ENCODE results near the gene PLA2G3. TPM values are rescaled to one million over a fixed set of nuclear protein-coding genes. Genes with fewer than 3 reads are reported as not detected.

PLA2G3 gene
- polyA plus RNA-seq (2012; ENCODE audit: low read depth, missing spikeins): not detected

- DNase-seq (ENCODE audit: insufficient read length, low spot score) (no peak), FAIRE-seq (no peak)
- TF ChIP-seq TAF1 (IDR thresholded peaks at IDR 0.05; ENCODE audit: low read depth, low read length) (no peak), POU2F2 (IDR thresholded peaks at IDR 0.05; ENCODE audit: low read depth, low read length) (no peak), POLR2A (IDR thresholded peaks at IDR 0.05; ENCODE audit: low read depth, low read length) (no peak)
Observed at GRCh38 chr22:31139866-31140716, at the start of gene PLA2G3. Gene PLA2G3, minus strand, starts transcription at chr22:31140508. Its CDS starts 154 bp downstream, at chr22:31140354.

- DNase-seq (ENCODE audit: insufficient read length, low spot score): no peak
- TF ChIP-seq POLR2A (IDR thresholded peaks at IDR 0.05; ENCODE audit: low read depth, low read length): no peak
- no peak for FAIRE-seq
Observed at GRCh38 chr22:31187627-31188026, 47.3 kb upstream of the PLA2G3 start.

GRCh38 chr22:31185056-31185455 is 44.7 kb upstream of the PLA2G3 start:
- DNase-seq (ENCODE audit: insufficient read length, low spot score): no peak
- FAIRE-seq: no peak
- no peak for TF ChIP-seq PAX5 (IDR thresholded peaks at IDR 0.05; ENCODE audit: insufficient read depth, low read length, severe bottlenecking)
- no peak for TF ChIP-seq POLR2AphosphoS5 (IDR thresholded peaks at IDR 0.05; ENCODE audit: low read depth, low read length)
- TF ChIP-seq TAF1 (IDR thresholded peaks at IDR 0.05; ENCODE audit: low read depth, low read length): no peak
- no peak for TF ChIP-seq POLR2A (IDR thresholded peaks at IDR 0.05; ENCODE audit: low read depth, low read length)
- no peak for TF ChIP-seq POU2F2 (IDR thresholded peaks at IDR 0.05; ENCODE audit: low read depth, low read length)
- TF ChIP-seq SPI1 (IDR thresholded peaks at IDR 0.05; ENCODE audit: low read depth, low read length): no peak

- DNase-seq (ENCODE audit: insufficient read length, low spot score) (no peak), FAIRE-seq (no peak)
- no peak for TF ChIP-seq SPI1 (IDR thresholded peaks at IDR 0.05; ENCODE audit: low read depth, low read length)
- TF ChIP-seq POLR2A (IDR thresholded peaks at IDR 0.05; ENCODE audit: low read depth, low read length): no peak
- TF ChIP-seq POU2F2 (IDR thresholded peaks at IDR 0.05; ENCODE audit: low read depth, low read length): no peak
- no peak for TF ChIP-seq POLR2AphosphoS5 (IDR thresholded peaks at IDR 0.05; ENCODE audit: low read depth, low read length)
- no peak for TF ChIP-seq PAX5 (IDR thresholded peaks at IDR 0.05; ENCODE audit: insufficient read depth, low read length, severe bottlenecking)
- TF ChIP-seq TAF1 (IDR thresholded peaks at IDR 0.05; ENCODE audit: low read depth, low read length): no peak
Observed at GRCh38 chr22:31184015-31184414, 43.7 kb upstream of the PLA2G3 start.

GRCh38 chr22:31179345-31179744 is 39.0 kb upstream of the PLA2G3 start:
- FAIRE-seq (no peak), DNase-seq (ENCODE audit: insufficient read length, low spot score) (no peak)
- TF ChIP-seq POLR2A (IDR thresholded peaks at IDR 0.05; ENCODE audit: low read depth, low read length): no peak
- TF ChIP-seq PAX5 (IDR thresholded peaks at IDR 0.05; ENCODE audit: insufficient read depth, low read length, severe bottlenecking): peak; percentile 36

GRCh38 chr22:31178859-31179258 is 38.6 kb upstream of the PLA2G3 start:
- FAIRE-seq: no peak
- TF ChIP-seq SPI1 (IDR thresholded peaks at IDR 0.05; ENCODE audit: low read depth, low read length): no peak
- TF ChIP-seq POLR2AphosphoS5 (IDR thresholded peaks at IDR 0.05; ENCODE audit: low read depth, low read length): no peak
- TF ChIP-seq POU2F2 (IDR thresholded peaks at IDR 0.05; ENCODE audit: low read depth, low read length): no peak
- TF ChIP-seq PAX5 (IDR thresholded peaks at IDR 0.05; ENCODE audit: insufficient read depth, low read length, severe bottlenecking): no peak
- no peak for TF ChIP-seq TAF1 (IDR thresholded peaks at IDR 0.05; ENCODE audit: low read depth, low read length)
- TF ChIP-seq POLR2A (IDR thresholded peaks at IDR 0.05; ENCODE audit: low read depth, low read length): no peak
- DNase-seq (ENCODE audit: insufficient read length, low spot score): no peak

GRCh38 chr22:31177420-31178162 is 37.3 kb upstream of the PLA2G3 start:
- no peak for FAIRE-seq

GRCh38 chr22:31176923-31177322 is 36.6 kb upstream of the PLA2G3 start:
- no peak for DNase-seq (ENCODE audit: insufficient read length, low spot score)
- no peak for FAIRE-seq
- no peak for TF ChIP-seq PAX5 (IDR thresholded peaks at IDR 0.05; ENCODE audit: insufficient read depth, low read length, severe bottlenecking)
- TF ChIP-seq SPI1 (IDR thresholded peaks at IDR 0.05; ENCODE audit: low read depth, low read length): no peak
- TF ChIP-seq POLR2A (IDR thresholded peaks at IDR 0.05; ENCODE audit: low read depth, low read length): no peak
- no peak for TF ChIP-seq POLR2AphosphoS5 (IDR thresholded peaks at IDR 0.05; ENCODE audit: low read depth, low read length)
- TF ChIP-seq TAF1 (IDR thresholded peaks at IDR 0.05; ENCODE audit: low read depth, low read length): no peak
- TF ChIP-seq POU2F2 (IDR thresholded peaks at IDR 0.05; ENCODE audit: low read depth, low read length): no peak

More at GRCh38 chr22:31177420-31178162, 37.3 kb upstream of the PLA2G3 start:
- DNase-seq (ENCODE audit: insufficient read length, low spot score): no peak
- TF ChIP-seq SPI1 (IDR thresholded peaks at IDR 0.05; ENCODE audit: low read depth, low read length) (no peak), POU2F2 (IDR thresholded peaks at IDR 0.05; ENCODE audit: low read depth, low read length) (no peak), TAF1 (IDR thresholded peaks at IDR 0.05; ENCODE audit: low read depth, low read length) (no peak), POLR2A (IDR thresholded peaks at IDR 0.05; ENCODE audit: low read depth, low read length) (no peak), PAX5 (IDR thresholded peaks at IDR 0.05; ENCODE audit: insufficient read depth, low read length, severe bottlenecking) (no peak), POLR2AphosphoS5 (IDR thresholded peaks at IDR 0.05; ENCODE audit: low read depth, low read length) (no peak)

GRCh38 chr22:31173386-31174145 is 33.3 kb upstream of the PLA2G3 start:
- no peak for FAIRE-seq
- no peak for TF ChIP-seq SPI1 (IDR thresholded peaks at IDR 0.05; ENCODE audit: low read depth, low read length)
- TF ChIP-seq POU2F2 (IDR thresholded peaks at IDR 0.05; ENCODE audit: low read depth, low read length): no peak
- TF ChIP-seq POLR2AphosphoS5 (IDR thresholded peaks at IDR 0.05; ENCODE audit: low read depth, low read length): no peak
- TF ChIP-seq POLR2A (IDR thresholded peaks at IDR 0.05; ENCODE audit: low read depth, low read length): no peak
- TF ChIP-seq TAF1 (IDR thresholded peaks at IDR 0.05; ENCODE audit: low read depth, low read length): no peak
- DNase-seq (ENCODE audit: insufficient read length, low spot score): no peak
